ENCODE measurements around the gene CPXM2. TPM values are rescaled to one million over a fixed set of nuclear protein-coding genes. Genes with fewer than 3 reads are reported as not detected.

The CPXM2 gene
- total and polyA plus RNA-seq, 10 of the 15 experiments (the other 5 are each of a cell fraction or from before 2014, with no cell fraction given) = 0.08 to 1.1 (median 0.58) TPM

DNA sequence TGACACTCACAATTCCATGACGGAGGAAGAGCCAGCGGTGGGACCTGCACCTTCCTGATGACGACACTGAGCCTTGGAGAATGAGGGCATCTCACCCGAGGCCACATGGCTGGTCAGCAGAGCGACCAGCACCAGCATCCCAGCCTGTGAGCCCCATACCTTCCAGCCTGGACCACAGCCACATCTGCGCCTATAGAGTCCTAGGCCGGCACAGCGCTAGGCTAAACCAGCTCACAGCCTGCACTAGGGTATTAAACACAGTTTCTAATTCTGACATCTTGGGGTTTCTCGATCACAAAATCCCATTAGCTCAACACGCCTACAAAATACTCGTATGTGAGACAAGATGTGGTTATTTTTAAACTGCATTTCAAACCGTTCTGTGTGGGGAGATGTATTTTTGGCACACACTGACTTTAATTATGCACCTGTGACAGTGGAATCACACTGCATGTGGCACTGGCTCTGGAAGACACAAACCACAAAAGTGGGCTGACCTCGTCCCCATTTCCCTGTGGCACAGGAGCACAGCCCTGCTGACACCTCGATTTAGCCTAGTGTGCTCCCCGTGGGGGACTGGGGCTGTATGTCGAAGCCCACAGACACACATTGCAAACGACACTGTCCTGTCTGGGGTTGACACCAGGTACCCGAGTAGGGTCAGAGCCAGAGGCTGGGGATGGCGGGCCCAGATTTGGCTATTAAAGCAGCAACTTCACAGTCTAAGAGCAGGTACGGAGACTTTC lies 32.5 kb downstream of the CPXM2 start (continued):
- TF ChIP-seq, protein P1, sequence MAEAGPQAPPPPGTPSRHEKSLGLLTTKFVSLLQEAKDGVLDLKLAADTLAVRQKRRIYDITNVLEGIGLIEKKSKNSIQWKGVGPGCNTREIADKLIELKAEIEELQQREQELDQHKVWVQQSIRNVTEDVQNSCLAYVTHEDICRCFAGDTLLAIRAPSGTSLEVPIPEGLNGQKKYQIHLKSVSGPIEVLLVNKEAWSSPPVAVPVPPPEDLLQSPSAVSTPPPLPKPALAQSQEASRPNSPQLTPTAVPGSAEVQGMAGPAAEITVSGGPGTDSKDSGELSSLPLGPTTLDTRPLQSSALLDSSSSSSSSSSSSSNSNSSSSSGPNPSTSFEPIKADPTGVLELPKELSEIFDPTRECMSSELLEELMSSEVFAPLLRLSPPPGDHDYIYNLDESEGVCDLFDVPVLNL (IDR thresholded peaks at IDR 0.05; ENCODE audit: low read depth, low read length) = no peak
- TF ChIP-seq SUPT20H (IDR thresholded peaks at IDR 0.05; ENCODE audit: borderline replicate concordance, control insufficient read depth, low read depth, low read length) (no peak), GATAD2B (conservative IDR thresholded peaks at IDR 0.05; ENCODE audit: low read depth) (0 out of 2 replicates have a peak, but pooled peaks have one; percentile 36), MTA2 (IDR thresholded peaks at IDR 0.05; ENCODE audit: low read depth) (peak; percentile 79), ZNF384 (IDR thresholded peaks at IDR 0.05; ENCODE audit: borderline replicate concordance, low read depth, low read length) (no peak), SREBF2 (IDR thresholded peaks at IDR 0.05; ENCODE audit: low read length) (no peak), BCL11A (IDR thresholded peaks at IDR 0.05; ENCODE audit: low read depth, low read length) (0 out of 2 replicates have a peak, but pooled peaks have one; percentile 35), MEF2A (IDR thresholded peaks at IDR 0.05; ENCODE audit: insufficient read depth, low read depth, low read length) (peak; percentile 90), IKZF2 (IDR thresholded peaks at IDR 0.05) (peak; percentile 47 to 59; a peak in 2 of 4 replicates), NFIC (IDR thresholded peaks at IDR 0.05; ENCODE audit: low read depth, low read length) (peak; percentile 59; the same call in 1 of the 2 replicates), MEF2B (IDR thresholded peaks at IDR 0.05; ENCODE audit: partially characterized antibody, poor library complexity, severe bottlenecking) (peak; percentile 88), ATF7 (IDR thresholded peaks at IDR 0.05; ENCODE audit: low read depth) (peak; percentile 27; the same call in 1 of the 2 replicates), DPF2 (IDR thresholded peaks at IDR 0.05) (peak; percentile 48; the same call in 1 of the 2 replicates)
- TF ChIP-seq, protein P2, sequence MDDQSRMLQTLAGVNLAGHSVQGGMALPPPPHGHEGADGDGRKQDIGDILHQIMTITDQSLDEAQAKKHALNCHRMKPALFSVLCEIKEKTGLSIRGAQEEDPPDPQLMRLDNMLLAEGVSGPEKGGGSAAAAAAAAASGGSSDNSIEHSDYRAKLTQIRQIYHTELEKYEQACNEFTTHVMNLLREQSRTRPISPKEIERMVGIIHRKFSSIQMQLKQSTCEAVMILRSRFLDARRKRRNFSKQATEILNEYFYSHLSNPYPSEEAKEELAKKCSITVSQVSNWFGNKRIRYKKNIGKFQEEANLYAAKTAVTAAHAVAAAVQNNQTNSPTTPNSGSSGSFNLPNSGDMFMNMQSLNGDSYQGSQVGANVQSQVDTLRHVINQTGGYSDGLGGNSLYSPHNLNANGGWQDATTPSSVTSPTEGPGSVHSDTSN (IDR thresholded peaks at IDR 0.05; ENCODE audit: insufficient replicate concordance, low read depth, low read length) = no peak
